NCI-H2029 (cell line): ENCODE measurements around the gene PAK4.

ENCODE experiments used
- DNase-seq: peaks from one replicate; lab custom pipeline; 2025; lab: John Stamatoyannopoulos, UW

Gene PAK4

DNA sequence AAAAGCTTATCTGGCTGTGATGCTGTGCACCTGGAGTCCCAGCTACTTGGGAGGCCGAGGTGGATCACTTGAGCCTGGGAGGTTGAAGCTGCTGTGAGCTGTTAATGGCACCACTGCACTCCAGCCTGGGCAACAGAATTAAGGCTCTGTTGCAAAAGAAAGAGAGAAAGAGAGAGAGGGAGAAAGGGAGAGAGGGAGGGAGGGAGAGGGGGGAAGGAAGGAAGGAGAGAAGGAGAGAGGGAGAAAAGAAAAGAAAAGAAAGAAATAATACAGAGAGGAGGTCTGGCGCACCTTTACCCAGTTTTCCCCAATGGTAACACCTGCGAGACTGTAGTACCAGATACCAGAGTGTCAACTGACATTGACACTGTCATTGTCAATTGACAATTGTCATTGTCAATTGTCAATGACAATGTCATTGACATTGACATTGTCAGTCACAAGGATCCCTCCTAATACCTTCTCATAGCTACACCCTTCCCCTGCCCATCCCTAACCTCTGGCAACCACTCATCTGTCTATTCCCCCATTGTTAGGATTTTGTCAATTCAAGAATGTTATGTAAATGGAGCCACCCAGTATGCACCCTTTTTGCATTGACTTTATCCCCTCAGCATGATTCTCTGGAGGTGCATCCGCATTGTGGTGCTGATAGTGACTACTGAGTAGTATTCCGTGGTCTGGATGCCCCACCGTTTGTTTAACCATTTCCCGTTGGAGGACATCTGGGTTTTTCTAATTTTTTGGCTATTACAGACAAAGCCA lies 21.3 kb downstream of the PAK4 start:
- DNase-seq: no peak

DNA sequence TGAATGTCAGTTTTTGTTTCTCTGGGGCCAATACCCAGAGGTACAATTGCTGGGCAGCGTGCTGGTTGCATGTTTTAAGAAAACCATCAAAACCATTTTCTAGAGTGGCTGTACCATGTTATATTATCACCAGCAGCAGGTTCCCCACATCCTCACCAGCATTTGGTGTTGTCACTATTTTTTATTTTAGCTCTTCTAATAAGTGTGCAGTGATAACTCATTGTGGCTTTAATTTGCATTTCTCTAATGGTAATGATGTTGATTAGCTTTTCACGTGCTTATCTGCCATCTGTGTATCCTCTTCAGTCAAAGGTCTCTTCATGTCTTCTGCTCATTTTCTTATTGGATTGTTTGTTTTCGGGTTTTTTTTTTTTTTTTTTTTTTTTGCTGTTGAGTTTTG lies 21.9 kb downstream of the PAK4 start:
- no peak for DNase-seq

DNA sequence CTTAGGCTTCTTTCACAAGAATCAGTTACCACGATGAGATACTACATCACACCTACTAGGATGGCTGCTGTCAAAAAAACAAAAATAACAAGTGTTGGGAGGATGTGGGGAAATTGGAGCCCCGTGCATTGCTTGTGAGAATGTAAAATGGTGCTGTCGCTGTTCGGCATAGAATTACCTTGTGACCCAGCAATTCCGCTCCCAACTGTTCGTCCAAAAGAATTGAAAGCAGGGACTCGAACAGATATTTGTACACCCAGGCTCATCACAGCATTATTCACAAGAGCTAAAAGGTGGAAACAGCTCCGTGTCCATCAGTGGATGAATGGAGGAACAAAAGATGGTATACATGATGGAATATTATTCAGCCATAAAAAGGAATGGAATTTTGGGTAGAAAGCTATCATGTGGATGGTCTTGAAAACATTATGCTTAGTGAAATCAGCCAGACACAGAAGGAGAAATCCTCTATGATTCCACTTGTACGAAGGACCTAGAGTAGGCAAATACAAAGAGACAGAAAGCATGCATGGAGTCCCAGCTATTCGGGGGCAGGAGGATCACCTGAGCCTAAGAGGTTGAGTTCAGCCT lies 23.4 kb downstream of the PAK4 start:
- DNase-seq: no peak

DNA sequence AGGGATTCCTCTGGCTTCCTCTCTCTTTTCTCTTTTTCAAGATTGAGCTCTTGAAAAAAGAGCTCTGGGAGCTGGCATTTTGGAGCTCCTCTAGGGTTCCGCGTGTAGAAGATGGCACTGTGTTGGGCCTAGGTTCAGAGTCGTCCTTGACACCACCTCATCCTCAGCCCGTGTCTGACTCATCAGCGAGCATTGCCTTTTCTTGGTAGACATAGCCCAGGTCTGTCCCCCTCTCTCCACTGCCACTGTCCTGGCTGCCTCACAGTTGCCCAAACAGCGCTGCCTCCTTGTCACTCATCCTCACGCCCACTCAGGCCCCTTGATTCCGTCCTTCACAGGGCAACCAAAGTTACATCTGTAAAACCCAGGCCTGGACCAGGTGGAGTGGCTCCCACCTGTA lies 24.6 kb downstream of the PAK4 start:
- DNase-seq: no peak

DNA sequence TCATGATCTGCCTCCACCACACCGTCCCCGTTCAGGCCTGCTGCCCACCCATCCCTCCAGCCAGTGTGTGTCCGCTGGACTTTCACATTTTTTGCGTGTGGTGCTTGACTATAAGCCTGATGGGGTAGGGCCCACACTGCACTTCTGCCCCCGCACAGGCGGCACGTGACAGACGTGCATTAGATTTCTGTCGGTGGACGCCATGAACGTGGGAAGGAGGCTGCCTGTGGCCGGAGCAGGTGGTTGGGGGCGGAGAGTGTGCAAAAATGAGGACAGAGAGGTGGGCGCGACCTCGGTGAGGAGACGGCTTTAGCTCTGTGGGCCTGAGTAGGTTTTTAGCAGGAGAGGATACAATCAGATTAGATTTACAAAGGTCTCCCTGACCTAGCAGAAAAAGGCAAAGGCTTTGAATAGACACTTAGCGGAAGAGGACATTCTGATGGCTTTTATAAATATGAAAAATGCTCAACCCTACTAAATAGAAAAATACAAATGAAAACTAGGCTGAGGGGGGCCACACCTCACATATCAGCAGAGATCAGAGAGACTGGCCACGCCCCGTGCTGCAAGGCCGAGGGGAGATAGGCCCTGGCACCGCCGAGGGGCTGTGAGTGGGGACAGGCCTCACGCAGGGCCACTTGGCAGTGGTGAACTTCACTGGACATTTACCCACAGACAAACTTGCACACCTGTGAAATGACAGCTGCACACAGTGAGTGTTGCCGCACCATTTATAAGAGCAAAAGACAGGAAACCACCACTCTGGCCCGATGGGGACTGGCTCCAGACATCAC lies 25.4 kb downstream of the PAK4 start:
- no peak for DNase-seq

DNA sequence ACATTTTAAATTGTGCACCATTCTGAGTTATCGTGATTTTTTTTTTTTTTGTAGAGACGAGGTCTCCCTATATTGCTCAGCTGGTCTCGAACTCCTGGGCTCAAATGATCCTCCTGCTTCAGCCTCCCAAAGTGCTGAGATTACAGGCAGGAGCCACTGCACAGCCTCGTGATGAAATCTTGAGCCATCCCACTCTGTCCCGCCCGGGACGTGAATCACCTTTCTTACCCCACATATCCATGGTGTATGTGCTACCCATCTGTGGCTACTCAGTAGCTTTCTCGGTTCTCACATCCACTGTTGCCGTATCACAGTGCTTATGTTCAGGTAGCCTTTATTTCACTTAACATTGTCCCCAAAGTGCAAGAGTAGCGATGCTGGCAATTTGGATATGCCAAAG lies 26.5 kb downstream of the PAK4 start:
- DNase-seq: no peak

DNA sequence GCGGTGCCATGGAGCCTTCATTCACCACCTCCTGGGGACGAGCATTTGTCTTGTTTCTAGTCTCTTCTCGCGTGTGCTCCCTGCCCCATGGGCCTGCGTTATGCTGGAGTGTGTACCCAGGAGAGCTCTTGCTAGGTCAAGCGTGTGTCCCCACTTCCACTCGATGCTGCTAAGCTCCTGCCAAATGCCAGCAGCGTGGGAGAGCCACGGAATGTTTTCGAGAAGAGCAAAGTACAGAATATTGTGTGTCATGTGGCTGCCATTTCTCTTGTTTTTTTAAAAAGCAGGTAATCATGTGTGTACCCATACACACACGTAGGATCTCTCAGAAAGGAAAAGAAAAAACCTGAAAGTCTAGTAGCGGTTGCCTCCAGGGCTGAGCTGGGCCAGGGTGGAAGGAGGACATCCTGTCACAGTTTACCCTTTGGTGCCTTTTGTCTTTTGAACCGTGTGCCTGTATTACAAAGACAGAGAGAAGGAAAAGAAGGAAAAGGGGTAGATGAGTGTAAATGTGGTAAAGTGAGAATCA lies 28.6 kb downstream of the PAK4 start:
- DNase-seq: no peak

DNA sequence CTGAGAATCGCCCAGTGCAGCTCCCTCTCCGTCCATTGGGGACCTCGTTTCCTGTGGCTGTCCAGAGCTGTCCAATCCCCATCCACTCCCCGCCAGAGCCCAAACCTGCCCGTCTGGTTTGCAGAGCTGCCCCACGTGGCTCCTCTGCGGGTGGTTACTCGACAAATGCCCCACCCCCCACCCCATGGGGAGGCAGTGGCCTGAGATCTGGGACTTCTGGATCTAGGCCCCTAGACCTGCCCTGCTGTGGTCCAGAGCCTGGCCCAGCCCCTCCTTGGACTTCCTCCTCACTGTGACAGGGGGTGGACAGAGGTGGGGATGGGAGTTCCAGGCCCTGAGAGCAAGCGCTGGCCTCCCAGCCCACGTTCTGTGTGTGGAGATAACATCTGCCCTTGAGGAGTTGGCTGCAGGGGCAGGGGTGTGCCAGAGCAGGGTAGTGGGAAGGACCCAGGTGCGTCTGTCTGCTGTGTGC lies 29.1 kb downstream of the PAK4 start:
- DNase-seq: no peak

DNA sequence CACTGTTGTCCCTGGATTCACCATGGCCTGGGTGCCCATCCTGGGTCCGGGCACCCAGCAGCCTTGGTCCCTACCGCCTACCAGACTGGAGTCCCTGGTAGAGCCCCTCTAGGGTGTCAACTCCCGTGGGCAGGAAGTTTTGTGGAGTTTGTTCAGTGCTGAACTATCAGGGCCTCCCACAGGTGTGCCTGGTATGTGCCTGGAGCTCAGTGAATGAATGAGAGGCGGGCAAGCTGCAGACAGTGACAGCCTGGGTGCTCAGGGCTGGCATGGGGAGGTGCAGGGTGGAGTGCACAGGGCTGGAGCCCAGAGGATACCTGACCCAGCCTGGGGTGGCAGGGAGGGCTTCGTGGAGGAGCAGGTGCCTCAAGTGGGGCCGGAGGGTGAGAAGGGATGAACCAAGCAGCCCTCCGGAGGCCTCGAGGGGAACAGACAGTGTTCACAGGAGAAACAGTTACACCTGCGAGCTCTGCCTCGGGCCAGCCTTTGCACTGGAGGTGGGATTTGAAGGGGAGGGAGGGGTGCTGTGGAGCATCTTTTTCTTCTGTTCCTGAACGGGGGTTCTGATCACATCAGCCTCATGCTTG lies 29.6 kb downstream of the PAK4 start:
- no peak for DNase-seq

DNA sequence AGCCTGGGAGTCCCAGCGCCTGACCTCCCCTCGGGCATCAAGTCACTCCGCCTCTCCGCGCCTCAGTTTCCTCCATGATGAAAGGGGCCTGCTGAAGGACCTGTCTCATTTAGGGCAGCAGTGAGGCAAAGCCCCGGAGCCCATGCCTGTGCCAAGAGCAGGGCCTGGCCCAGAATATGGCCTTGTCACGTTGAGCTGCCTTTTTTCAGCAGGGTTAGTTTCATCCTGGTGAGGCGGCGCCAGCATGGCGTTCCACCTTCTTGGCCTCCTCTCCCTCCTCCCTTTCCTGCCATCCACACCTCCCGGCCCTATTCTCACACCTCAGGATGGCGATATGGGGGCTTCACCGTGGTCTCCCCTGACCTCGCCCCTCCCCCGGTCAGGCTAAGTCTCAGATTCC lies 30.2 kb downstream of the PAK4 start:
- no peak for DNase-seq

DNA sequence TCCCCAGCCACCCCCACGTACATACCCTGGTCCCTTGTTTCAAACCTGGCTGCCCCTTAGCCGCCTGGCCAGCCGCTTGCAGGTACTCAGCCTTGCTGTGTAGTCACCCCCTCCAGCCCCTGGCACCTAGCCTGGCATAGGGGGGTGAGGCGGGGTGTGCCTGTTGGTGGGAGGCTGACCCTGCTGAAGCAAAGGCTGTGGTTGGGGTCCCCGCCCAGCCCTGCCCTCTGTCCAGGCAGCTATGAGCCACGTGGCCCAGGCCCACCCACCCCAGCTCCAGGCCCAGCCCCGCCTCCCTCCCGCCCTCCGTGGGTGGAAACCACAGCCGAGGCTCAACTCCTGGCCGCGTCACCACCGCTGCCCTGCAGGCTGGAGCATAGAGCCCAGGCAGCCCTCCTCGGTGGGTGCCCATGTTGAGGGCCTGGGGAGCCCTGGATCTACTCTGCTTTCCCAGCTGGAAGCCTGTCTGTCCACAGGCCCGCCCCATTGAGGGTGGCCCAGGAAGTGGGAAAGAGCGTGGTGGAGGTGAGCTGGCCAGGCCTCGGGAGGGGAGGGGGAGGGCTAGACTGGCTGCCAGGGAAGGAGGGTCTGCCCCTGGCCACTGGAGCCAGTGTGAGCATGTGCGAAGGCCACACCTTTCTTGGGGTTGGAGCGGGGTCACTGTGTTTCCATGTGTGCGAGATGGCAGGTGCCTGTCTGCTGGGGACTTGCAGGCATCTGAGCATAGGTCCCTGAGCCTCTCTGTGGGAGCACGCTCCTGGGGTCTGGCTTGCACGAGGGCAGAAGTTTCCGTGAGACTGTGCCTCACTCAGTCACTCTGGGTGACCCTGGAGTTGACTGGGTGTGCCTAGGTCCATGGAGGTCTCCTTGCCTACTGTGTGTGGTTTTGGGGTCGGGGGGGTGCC lies 31.0 kb downstream of the PAK4 start:
- DNase-seq: no peak

DNA sequence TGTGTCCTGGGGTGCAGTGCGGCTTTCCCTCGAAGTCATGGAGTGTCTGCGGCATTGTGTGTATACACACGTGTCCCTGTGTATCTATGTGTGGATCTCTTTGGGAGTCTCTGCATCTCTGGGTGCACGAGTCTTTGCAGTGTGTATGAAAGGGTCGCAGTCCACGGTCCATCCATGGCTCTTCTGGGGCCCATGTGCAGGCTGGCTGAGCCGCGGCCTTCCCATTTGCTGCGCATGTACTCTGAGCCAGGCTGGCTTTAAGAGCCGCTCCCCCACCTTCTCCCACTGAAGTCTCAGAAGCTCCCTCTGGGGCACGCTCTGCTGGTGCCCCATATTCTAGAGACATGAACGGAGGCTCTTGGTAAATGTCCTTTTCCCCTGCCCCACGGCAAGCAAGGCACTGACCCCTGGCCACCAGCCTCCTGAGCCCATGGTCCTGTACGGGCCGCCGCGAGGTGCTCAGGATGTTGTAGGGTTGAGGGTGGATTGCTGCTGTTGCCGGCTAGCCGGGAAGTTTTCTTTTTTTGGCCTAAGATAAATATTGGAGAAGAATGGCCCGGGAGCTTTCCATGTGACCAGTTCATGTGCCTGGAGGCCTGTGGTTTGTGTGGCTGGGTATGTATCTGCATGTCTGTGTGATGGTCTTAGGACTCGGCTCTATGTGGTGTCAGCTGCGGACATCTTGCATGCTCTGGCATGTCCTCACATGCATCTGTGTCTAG lies 31.9 kb downstream of the PAK4 start:
- DNase-seq: no peak

DNA sequence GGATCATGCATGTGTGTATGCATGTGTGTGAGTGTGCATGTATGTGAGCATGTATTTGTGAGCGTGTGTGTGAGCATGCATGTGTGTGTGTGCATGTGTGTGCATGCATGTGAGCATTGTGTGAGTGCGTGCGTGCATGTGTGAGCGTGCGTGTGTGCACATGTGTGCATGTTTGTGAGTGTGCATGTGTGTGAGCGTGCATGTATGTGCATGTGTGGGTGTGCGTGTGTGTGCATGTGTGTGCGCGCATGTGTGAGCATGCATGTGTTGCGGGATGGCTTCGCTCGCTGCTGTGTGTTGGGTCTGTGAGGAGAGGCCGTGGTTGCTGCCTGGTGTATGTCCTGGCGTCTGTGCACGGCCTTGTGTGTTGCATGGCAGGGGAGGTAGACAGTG lies 32.4 kb downstream of the PAK4 start:
- no peak for DNase-seq

DNA sequence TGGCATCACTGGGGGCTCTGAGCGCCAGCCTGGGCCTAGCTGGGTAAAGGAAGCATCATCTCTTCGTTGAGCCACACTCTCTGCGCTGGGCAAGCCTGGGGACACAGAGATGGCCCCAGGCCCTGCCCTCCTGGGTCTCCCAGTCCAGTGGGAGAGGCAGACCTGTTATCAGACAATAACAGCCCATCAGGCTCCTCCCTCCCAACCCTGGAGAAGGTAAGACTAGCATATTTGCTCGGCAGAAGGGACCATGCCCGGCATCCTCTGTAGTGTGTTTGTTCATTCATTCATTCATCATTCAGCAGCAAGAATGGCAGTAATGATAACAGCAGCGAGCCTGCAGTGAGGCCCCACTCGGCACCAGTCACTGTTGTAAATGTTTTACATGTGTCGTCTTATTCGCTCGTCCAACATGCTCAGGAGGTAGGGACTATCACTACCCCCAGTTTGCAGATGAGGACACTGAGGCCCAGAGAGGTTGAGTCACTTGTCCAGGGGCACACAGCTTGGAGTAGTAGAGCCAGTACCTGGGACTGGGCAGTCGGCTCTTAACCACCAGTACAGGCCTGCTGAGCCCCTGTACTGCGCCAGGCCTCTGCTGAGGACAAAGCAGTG lies 33.2 kb downstream of the PAK4 start:
- no peak for DNase-seq

DNA sequence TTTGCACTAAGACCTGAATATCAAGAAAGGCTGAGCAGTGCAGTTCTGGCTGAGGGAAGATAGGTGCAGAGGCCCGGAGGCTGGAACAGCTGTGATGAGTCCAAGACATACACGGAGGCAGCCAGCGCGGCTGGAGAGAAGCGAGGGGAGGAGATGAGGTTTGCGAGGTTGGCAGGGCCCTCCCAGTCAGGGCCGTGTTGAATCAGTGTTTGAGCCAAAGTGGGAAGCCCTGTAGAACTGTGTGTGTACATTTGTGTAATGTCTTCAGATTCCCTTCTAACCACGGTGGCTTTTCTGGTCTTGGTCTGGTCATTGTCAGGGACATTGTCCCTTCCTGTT lies 34.9 kb downstream of the PAK4 start:
- no peak for DNase-seq

DNA sequence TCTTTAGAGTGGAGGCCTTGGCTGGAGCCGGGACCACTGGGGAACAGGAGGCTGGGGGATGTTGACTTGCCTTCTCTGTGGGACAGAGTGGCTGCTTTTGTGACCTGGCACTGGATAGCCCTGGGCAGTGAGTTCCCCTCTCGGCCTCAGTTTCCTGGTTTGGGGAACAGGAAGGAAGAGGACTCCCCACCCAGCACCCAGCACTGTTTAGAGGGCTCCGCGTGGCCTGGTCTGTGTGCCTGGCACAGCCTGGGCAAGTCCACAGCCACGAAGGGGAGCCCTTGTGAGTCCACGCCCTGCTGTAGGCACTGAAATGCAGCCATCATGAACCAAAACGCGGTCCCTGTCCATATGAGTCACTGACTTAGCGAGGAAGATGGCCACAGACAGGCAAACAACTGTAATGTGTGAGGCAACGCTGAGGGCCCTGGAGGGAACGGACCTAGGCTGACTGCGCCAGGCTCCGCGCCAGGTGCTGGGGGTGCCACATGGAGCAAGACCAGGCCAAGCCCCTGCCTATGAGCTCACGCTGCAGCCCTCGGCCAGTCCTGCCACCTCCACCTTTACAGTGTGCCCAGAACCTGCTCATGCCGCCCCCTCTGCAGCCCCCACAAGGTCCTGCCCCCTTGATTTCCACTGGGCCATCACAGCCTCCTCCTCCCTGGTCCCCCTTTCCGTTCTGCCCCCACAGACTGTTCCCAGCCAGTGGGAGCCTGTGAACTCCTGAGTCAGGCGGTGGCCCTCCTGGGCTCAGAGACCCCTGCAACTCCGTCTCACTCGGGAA lies 35.5 kb downstream of the PAK4 start:
- no peak for DNase-seq

DNA sequence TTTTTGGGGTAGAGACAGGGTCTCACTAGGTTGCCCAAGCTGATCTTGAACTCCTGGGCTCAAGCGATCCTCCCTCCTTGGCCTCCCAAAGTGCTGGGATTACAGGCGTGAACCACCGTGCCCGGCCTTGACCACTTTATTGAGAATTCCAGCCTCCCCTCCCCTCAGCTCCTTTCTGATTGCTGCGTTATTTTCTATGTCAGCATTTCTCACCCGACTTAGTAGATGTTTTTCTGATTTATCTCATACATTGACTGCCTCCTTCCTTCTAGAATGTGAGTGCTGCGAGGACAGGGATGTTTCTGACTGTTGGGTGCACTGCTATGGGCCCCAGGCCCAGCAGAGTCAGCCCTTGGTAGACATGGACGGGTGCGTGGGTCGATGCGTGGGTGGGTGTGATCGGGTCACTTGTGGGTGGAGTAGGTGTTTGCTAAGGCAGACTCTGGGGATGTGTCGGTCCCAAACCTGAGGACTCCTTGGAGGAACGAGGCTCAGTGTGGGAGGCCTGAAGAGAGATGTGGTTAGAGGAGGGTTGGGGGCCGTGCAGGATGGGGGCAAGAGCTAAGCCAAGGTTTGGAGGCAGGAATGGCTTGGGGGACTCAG lies 37.0 kb downstream of the PAK4 start:
- DNase-seq: no peak

DNA sequence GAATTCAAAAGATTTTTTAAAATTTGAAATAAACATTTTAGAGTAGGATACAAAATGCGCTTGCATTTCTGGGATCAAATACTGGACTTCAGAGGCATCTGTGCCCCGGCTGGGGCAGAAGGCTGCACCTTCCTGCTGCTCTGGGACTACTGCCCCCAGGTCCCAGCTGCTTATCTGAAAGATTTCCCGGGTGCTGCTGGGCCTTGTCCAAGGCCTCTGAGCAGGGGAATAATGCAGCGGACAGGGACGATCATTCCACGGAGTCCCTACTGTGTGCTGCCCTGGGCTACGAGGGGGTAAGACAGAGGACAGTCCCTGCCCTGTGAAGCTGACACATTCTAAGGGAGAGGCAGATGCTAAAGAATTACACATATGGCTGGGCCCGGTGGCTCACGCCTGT lies 38.0 kb downstream of the PAK4 start:
- no peak for DNase-seq

DNA sequence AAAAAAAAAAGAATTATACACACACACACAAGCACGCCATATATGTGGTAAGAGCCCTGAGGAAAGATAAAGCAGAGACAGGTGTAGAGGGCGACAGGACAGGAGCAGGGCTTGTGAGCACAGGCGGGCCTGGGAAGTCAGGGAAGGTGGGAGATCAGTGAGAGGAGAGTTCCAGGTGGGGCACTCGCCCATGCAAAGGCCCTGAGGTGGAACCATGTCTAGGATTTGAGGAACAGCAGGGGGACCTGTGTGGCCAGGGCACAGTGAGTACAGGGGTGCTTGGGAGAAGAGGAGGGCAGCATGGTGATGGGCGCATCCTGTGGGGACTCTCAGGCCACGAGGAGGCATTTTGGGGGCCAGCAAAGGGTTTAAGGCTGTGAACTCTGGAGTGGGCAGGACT lies 38.7 kb downstream of the PAK4 start:
- DNase-seq: no peak
